ENCODE results near the gene KRTAP5-7.
"Not testable (repeated sequence)": the region's sequence is repeated elsewhere in the genome, so short reads cannot be mapped to it uniquely, and the experiment has no call there.

The KRTAP5-7 gene

GRCh38 chr11:71568704-71569349, 41.8 kb downstream of the KRTAP5-7 start:
- no peak for DNase-seq (ENCODE audit: low spot score)
- TF ChIP-seq CTCF (conservative IDR thresholded peaks at IDR 0.05; ENCODE audit: low read depth) = no peak
- no peak overlapping the region for H3K27ac ChIP-seq
- ChIA-PET CTCF (interaction anchor here (0.7 kb wide), 1 partner anchor 1416 kb away, joined by 3 read pairs; no protein-coding TSS in a partner anchor), POLR2A (ENCODE audit: low non-redundant PET) (no interaction called here)

- CTCF ChIA-PET; POLR2A ChIA-PET (ENCODE audit: low non-redundant PET); DNase-seq (ENCODE audit: low spot score); H3K27ac ChIP-seq: not testable (repeated sequence)
Observed at GRCh38 chr11:71571101-71571850, 44.2 kb downstream of the KRTAP5-7 start.

GRCh38 chr11:71572811-71573210, 45.7 kb downstream of the KRTAP5-7 start:
- no peak for DNase-seq (ENCODE audit: low spot score)
- no peak for TF ChIP-seq CTCF (conservative IDR thresholded peaks at IDR 0.05; ENCODE audit: low read depth)
- POLR2A ChIA-PET (ENCODE audit: low non-redundant PET) = no interaction called here
- no peak overlapping the region for H3K27ac ChIP-seq
- CTCF ChIA-PET = no interaction called here

GRCh38 chr11:71574418-71574817, 47.4 kb downstream of the KRTAP5-7 start:
- no peak for DNase-seq (ENCODE audit: low spot score)
- CTCF ChIA-PET = no interaction called here
- POLR2A ChIA-PET (ENCODE audit: low non-redundant PET) = no interaction called here
- no peak overlapping the region for H3K27ac ChIP-seq
- TF ChIP-seq CTCF (conservative IDR thresholded peaks at IDR 0.05; ENCODE audit: low read depth) = no peak

- ChIA-PET POLR2A (ENCODE audit: low non-redundant PET) (no interaction called here), CTCF (no interaction called here)
- DNase-seq (ENCODE audit: low spot score) = no peak
- H3K27ac ChIP-seq = no peak overlapping the region
- no peak for TF ChIP-seq CTCF (conservative IDR thresholded peaks at IDR 0.05; ENCODE audit: low read depth)
Observed at GRCh38 chr11:71575723-71576424, 48.8 kb downstream of the KRTAP5-7 start.

- H3K27ac ChIP-seq; DNase-seq (ENCODE audit: low spot score); CTCF ChIA-PET; POLR2A ChIA-PET (ENCODE audit: low non-redundant PET): not testable (repeated sequence)
Observed at GRCh38 chr11:71576688-71577465, 49.8 kb downstream of the KRTAP5-7 start.

- CTCF ChIA-PET = no interaction called here
- no peak for TF ChIP-seq CTCF (conservative IDR thresholded peaks at IDR 0.05; ENCODE audit: low read depth)
- no peak overlapping the region for H3K27ac ChIP-seq
- DNase-seq (ENCODE audit: low spot score) = no peak
- POLR2A ChIA-PET (ENCODE audit: low non-redundant PET) = no interaction called here
Observed at GRCh38 chr11:71577469-71578004, 50.5 kb downstream of the KRTAP5-7 start.

All from RWPE1 (cell line).